ELR (cell line): ENCODE measurements around the gene ZNF423.

Experiments used
- DNase-seq: peaks from one replicate; pipeline ENCODE4 v3.0.0-alpha.2; 2015; ENCODE audit warnings: low read depth

Gene ZNF423

DNA sequence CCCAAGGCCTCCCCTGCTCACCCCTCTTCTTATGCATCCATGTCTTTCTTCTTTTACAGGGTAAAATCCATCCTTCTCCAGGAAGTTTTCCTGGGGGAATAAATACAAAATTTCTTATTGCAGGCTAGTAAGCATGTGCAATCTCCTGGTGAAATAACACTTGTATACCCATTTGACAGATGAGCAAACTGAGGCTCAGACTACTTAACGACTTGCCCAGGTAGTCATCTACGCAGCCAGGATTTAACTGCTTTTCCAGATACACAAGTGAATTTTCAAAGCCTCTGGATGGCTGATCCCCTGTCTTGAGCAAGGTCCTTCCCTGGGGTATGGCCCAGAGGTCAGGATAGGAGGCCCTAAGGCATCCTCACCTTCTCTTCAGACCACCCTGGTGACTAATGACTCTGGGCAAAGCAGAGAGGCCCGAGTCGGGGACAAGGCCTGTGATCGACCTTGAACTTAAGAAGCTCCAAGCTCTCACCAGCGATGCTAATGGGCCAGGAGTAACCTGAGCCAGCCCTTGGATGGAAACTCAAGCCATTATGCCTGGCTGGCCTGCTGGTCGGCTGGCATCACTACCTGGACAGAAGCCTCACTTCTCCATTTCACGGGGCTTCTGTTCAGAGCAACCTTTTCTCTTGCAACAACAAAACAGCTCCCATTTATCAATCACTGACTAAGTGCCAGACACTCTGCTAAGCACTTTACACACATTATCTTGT, 33.1 kb downstream of the ZNF423 start:
- DNase-seq, result no peak

DNA sequence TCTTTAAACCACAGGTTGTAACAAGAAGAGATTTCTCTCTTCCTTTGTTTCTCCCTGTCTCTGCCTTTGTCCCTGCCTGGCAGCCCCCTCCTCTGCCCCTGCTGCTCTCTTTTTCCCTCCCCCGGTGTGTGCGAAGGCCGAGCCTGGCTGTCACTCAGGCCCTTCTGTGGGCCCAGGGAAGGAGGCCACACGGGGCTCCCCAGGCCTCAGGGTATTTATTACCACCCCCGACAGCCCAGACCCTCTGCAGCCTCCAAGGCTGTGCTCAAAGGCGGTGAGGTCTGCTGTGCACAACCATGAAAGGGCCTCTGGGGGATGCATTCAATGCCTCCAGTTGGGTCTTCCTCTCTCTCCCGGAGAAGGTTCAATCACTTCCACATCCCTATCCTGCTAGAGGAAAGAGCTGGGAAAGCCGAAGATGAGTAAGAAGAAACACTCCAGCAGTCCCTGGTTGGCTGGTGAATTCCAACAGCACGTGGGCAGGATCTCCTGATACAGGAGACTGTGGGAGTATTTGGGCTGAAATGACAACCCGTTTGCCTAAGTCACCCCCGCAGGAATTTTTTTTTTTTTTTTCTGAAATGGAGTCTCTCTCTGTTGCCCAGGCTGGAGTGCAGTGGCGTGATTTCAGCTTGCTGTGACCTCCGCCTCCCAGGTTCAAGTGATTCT, 34.2 kb downstream of the ZNF423 start:
- no peak for DNase-seq

DNA sequence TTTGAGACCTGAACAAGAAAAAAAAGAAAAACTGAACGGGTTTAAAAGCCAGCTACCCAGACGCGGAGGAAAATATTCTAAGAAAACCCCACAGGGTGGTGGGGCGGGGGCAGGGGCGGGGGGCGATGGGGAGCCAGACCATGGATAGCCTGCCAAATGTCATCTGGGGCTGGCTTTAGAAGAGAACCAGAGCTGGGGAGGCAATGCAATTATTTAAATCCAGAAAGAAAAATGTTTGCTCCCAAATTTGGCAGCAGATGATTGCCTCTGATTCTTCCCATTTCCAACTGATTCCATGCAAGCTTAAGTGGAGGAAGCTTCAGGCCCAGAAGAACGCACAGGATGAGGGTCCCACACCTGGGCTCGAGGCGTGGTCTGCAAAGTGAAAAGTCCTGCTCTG, 34.8 kb downstream of the ZNF423 start:
- DNase-seq, result no peak

DNA sequence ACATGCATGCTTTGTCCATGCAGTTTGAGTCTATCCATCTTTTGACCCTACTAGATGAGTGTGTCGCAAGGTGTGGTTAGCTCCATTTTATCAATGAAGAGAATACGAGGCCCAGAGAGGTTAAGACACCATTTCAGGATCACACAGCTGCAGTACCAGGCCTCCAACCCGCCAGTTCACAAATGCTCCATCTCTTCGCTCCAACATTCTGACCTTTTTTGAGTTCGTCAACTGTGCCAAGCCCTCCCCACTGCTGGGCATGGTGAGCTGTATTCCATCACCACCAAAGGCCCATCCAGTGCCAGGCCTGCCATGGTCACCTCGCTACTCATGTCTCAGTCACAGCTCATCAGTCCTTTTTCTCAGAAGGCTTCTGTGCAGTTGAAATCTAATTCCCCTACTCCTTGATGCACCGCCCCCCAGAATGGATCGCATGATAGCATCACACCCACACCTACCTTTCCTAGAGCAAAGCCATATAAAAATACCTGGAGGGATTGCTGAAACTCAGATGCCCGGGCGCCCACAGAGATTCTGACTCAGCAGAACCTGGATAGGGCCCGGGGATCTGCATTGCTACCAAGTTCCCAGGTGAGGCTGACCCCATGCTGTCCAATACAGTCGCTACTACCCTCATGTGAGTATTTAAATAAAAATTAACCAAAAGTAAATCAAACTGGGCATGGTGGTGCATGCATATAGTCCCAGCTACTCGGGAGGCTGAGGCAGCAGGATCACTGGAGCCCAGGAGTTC, 38.0 kb downstream of the ZNF423 start:
- DNase-seq, result no peak

DNA sequence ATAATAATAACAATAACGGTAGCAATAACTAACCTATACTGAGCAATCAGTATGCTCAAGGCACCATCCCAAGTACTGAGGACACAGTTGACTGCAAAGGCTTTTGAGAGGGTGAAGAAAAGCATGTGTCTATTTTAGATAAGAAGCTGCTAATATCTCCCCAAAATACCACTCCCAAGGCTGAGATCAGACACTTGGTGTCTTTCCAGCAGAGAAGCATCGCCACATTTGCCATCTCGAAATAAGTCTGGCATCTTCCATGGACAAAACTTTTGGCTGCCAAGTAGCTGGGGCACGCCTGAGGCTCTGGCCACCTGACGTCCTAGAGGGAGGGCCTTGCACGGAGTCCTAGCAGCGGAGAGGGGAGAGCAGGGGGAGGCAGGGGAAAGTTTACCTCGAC, 39.0 kb downstream of the ZNF423 start:
- no peak for DNase-seq

DNA sequence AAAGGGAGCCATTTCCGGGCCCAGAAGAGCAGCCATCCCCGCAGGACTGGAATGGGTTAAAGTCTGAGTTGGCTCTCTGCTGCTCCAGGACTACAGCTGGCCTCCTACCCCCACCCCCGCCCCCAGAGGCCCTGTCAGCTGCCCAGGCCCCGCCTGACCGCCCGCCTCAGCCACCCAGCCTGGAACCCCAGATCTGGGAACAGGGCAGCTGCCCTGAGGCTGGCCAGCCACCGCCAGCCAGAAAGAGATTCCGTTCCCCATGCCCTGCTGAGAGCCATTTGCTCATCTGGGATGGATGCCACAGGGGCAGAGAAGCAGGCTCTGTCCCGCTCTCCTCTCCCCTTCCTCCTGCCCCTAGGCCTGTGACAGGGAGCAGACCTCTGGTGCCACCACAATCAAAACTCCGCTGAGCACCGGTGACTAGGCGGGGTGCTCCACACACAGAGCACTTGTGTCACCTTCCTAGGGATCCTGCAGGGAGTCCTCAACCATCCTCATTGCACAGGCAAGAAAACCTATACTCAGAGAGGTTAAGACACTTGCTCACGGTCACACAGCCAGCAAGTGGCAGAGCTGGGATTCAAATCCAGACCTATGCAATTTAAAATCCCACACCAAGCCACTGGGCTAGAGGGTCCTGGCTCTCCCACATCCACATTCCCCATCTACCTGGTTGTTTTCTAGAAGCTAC, 44.1 kb downstream of the ZNF423 start:
- DNase-seq, result no peak

DNA sequence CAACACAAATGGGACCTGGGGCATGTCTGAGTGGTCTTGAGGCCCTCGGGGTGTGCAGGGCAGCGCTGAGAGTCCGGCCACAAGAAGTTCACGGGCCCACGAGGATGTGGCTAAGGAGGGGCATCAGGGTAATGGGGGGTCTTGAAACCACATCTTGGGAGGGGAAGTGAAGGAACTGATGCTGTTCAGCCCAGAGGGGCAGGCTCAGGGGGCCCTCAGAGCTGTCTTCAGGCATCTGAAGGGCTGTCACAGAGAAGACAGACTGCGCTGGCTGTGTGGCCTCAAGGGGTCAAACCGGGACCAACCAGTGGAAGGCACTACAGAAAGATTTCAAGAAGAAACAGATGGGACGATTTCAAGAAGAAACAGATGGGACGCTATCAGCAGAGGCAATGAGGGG, 45.1 kb downstream of the ZNF423 start:
- no peak for DNase-seq

DNA sequence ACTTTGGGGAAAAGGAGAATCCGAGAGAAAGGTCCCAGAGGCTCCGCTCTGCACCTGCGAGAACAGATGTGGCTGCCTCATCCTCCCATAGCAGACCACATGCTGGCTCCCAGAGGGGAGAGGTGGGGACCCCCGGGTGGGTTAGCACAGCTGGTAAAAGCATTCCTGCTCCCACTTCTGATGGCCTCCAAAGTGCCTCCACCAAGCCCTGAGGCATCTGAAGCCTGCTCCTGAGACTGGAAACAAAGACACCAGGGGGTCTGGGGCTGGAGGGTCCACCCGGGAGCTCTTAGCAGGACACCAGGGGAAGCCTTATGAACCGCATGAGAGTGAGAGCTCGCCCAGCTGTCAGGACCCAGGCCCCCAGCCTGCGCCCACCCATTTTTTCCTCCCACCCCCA, 46.4 kb downstream of the ZNF423 start:
- no peak for DNase-seq

DNA sequence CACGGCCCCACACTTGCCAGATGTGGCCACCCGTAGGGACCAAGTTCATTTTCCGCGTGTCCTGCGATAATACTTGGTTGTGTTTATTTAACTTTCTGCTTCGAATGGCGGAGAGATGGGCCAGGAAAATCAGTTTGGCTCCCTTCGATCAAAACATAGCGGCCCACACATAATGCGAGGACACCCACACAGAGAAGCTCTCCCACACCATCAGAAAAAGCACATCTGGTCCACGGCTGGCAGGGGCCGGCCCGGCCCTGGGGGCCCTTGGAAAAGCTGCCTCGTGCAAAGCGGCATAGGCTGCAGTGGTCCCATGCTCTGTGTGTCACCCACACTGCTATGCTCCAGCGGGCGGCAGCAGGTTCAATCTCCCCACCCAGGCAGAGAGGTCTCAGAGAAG, 46.9 kb downstream of the ZNF423 start:
- DNase-seq, result no peak

DNA sequence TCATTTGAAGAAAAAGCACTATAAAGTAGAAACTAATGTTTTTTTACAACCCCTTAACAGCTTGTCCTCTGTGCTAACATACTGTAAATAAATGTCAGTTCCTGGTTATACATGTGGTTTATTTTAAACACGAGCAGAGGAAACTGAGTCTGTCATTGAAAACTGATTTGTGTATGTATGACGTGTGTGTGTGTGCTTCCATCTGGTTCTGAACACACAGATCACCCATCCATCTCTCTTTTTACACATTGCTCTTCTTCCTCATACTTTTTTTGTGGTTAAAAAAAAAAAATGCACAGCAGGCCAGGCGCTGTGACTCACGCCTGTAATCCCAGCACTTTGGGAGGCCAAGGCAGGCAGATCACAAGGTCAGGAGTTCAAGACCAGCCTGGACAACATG, 49.5 kb downstream of the ZNF423 start:
- no peak for DNase-seq

DNA sequence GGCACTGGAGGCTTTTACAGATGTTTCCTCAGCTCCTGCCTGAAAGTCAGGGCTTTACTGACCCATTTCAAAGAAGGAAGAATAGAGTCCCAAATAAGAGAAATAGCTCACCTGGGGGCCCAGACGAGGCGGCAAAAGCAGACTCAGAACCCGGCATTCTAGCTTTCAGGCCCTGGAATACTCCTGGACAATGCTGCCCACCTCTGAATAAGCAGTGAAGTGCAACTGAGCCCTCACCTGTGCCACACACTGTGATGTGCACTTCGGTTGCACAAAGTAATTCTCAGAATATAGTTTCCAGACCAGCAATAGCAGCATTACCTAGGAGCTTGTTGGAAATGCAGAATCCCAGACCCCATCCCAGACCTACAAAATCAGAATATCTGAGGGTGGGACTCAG, 54.6 kb downstream of the ZNF423 start:
- DNase-seq, result no peak

DNA sequence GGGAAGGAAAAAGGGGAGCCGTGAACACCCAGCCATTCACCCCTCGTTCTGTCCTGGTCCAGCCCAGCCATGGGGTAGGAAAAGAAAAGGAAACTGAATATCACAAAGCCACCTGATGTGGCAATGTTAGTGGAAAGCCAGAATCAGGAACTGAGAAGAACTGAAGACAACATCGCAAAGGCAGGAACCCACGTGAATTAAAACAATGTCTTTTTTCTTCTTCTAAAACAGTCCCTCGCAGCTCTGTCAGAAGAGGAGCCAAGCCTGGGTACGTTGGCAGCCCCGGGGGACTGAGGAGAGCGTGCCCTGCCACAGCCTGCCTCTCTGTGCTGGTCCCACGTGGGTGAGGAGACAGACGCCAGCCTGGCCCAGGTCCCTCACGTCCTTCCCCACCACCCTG, 55.0 kb downstream of the ZNF423 start:
- no peak for DNase-seq

DNA sequence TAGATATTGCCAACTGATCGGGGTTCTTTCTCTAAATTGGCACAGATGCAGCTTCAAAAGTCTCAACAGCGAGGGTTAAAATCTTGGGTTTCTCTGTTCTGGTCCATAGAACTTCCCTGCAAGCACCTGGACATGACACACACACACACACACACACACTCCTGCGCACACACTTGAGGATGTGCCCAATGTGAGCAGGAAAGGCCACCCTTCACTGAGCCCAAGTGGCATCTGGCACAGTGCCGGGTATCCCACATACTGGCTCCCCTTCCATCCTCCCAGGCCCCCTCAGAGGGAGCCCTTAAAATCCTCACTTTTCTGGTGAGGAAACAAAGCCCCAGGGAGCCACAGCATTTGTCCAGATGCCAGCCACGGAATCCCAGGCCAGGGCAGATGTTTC, 55.5 kb downstream of the ZNF423 start:
- DNase-seq, result no peak

DNA sequence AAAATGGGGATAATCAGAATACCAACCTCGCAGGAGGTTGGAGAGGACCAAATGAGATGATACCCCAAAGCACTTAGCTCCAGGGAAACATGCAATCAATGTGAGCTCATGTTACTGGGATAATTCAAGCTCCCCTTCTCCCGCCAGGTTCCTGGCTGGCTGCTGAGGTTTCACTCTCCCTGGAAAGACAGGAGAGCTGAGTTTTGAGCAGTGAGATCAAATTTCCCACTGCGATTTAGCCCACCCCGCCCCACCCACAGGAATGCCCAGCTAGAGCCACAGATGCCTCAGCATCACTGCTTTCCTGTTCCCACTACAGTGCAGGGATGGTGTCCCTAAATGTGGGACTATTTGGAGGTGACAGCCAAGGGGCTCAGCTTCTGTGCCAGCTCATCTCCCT, 56.7 kb downstream of the ZNF423 start:
- DNase-seq, result no peak

DNA sequence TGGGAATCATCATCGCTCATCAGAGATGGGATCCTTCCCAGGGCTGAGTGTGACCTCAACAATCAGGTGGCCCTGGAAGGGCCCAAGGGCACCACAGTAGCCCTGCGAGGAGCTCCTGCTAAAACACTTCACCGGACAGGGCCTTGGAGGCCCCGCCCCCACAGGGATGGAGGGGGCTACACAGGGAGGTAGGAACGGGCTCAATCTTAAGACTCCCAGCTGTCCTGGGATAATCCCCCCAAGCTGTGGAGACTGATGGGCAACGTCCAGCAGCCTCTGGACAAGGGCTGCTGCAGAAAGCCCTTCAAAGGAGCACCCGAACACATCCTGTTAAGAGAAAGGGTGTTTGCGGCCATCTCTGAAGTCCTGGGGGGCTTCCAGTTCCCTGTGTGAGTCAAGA, 60.4 kb downstream of the ZNF423 start:
- no peak for DNase-seq

DNA sequence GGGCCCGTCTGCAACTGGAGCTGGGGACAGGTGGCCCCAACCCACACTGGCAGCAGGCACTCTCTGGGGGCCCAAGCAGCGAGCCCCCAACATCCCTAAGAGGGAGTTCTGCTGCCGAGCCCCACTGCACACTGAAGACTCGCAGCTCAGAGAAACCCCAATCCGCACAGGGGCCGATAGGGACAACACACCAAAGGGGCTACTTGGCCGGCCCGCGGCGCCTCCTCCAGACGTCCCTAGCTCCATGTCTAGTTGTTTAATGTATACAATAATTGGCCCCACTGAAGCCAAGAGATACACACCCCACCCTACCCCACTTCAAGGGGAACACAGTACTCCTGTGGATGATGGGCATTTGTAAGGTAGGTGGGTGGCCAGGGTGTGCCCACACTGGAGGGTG, 62.7 kb downstream of the ZNF423 start:
- DNase-seq, result no peak

DNA sequence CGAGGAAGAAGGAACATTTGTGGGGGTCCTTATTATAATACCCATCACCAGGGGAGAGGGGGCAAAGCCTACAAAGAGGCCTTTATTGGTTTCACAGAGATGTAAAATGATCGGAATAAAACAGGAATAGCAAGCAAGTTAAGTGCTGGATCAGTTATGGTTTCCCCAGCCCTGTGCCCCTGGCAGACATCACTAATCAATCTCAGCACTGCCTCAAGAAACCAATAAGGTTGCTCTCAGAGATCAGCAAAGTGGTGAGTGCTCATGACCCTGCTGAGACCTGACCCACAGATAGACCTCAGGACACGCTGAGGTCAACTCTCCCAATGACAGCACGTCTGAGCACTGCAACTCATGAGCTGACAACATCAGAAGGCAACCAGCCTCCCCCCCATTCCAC, 66.3 kb downstream of the ZNF423 start:
- DNase-seq, result no peak

DNA sequence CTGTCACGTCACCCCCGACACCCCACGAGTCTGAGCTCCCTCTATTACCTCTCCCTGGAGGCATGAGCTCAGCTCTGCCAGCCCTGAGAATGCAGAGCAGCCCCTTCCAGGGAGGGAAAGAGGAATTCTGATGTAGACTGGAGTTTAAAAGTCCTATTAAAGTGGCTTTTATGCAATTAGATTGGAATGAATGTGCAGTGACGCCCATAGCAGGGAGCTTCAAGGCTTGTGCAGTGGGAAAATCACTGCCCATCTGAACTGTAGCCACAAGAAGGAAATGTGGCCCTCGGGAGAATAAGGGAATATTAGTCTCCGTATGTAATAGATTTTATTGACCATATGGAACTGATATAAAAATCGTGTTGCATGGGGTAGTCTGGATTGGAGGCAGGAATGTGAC, 66.9 kb downstream of the ZNF423 start:
- no peak for DNase-seq

DNA sequence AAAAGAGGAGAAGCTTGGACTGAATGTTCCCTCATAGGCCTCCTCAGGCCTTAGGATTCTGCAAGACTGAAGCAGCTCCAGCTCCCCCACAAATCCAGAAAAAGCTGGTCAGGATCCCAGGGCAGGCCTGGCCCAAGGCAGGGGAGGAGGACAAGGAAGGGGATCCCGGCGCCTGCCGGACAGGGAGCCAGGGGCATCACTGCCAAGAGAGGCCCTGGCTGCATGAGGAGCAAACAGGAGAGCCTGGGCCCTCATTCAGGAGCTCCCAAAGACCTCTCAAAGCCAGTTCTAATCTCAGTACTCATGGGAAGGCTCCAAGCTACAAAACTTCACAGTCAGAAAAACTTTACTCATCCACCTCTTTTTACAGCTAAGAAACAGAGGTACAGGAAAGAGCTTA, 67.3 kb downstream of the ZNF423 start:
- DNase-seq, result no peak

DNA sequence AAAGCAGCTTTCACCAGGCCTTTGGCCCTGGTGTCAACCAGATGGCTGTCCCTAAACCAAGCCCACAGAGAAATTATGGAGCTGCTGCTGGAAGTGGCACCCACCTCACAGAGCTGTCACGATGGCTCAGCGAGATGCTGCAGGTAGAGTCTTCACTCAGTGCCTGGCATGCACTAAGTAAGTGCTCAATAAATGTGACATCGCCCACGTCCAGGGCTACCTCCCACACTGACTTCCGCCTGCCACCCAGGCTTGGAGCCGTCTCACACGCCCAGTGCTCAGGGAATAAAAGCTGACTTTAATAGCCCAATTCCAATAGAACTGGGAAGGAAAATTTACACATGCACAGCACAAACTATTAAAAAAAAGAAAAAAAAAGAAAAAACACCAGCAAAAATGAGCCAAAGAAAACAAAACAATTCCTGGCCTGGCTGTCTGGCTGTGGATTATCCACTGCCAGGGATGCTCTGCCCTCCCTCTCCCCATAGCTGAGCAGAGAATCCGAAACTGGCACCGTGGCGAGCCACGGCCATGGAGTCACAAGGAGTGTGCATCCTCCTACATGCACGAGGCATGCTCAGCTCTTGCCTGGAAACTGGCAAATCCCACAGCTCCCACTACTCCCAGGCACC, 68.9 kb downstream of the ZNF423 start:
- no peak for DNase-seq

DNA sequence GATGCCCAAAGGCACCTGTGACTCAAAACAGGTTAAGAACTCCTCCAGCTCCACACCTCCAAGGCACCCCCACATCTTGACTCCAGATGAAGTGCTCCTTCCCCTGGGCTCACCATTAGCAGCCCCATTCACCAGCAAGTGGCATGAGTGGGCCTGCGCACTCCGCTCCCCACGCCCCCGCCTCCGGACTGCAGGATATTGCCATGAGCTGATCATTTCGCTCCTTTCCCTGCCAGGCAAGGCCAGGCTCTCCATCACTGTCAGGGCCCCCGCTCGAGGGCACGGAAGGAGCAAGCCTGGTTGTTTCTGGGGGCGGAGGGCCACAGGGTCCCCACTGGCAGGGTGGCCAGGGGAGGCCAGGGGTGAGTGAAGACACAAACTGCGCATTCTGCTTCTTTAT, 69.9 kb downstream of the ZNF423 start:
- DNase-seq, result no peak

DNA sequence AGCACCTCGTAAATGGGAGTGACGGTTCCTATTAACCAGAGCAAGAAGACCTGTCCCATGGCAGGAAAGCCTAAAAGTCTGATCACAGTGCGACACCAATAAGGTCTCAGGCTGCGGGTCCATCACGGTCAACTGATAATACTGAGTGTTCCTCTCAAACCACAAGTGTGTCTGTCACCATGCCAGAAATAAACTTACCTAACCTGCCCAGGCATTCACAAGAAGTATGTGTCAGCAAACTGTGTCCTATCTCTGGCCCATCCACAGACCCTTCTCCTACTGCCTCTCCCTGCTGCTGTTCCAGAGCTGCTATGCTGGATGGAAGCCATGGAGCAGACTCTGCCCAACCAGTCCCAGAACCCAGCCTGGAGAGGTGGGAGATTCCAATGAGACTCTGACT, 73.5 kb downstream of the ZNF423 start:
- no peak for DNase-seq
